ENCODE measurements around the gene CDRT15L2. TPM values are rescaled to one million over a fixed set of nuclear protein-coding genes. Genes with fewer than 3 reads are reported as not detected.

The CDRT15L2 gene
- total RNA-seq, 1 donor from 2014 or later, result not detected

Other genes with a start within 250 kb of the CDRT15L2 start
- gene LGALS9B, start 112.2 kb upstream of the CDRT15L2 start, total RNA-seq, result not detected